ENCODE results near the gene PPP2R1B.
"Not testable (repeated sequence)": the region's sequence is repeated elsewhere in the genome, so short reads cannot be mapped to it uniquely, and the experiment has no call there.

PPP2R1B gene

DNA sequence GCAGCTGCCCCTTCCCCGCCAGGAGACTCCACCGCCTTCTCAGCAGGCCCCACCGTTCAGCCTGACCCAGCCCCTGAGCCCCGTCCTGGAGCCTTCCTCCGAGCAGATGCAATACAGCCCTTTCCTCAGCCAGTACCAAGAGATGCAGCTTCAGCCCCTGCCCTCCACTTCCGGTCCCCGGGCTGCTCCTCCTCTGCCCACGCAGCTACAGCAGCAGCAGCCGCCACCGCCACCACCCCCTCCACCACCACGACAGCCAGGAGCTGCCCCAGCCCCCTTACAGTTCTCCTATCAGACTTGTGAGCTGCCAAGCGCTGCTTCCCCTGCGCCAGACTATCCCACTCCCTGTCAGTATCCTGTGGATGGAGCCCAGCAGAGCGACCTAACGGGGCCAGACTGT lies 42.6 kb downstream of the PPP2R1B start:
- no peak for DNase-seq

DNA sequence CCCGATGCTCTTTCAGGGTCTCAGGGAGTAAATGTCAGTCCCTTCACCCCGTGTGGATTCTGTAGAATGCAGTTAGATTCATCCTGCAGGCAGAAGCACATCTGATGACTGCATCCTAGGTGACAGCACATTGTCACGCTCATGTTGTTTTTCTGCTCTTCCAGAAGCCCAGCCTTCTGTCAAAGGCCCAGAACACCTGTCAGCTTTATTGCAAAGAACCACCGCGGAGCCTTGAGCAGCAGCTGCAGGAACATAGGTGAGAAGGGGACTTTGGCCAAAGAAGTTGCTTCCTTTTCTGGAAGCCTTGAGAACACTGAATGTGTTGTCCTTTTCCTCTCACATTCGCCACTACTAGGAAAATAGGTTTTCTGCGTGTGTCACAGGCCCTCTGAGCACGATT lies 43.7 kb downstream of the PPP2R1B start:
- DNase-seq = no peak

DNA sequence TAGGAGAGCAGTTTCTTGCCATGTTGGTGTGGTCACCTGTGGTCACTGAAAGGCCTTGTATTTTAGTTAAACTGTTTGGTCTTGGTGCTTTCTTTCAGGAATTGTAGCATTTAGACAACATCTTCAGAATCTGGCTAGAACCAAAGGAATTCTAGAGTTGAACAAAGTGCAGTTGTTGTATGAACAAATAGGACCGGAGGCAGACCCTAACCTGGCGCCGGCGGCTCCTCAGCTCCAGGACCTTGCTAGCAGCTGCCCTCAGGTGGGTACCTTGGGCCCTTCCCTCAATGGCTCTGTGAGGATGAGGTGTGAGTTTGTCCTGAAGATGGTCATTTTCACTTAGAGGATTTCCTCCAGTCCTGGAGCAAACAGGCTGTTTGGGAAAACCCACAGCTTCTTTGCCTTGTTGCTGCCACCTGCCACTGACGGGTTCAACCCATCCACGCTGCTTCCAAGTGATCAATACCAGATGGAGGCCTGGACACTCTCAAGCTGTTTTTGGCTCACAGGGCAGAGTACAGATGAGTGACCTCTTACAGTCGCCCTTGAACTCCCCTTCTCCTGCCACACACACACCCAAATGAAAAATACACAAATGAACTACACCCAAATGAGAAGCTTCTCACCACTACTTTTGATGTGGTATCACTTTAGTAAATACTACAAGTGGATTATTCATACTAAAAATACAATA lies 45.2 kb downstream of the PPP2R1B start:
- no peak for DNase-seq

- DNase-seq = no peak
These were observed 46.8 kb downstream of the PPP2R1B start for GRCh38 chr11:111719379-111719778.

- DNase-seq = no peak
These were observed 47.3 kb downstream of the PPP2R1B start for GRCh38 chr11:111718859-111719258.

DNA sequence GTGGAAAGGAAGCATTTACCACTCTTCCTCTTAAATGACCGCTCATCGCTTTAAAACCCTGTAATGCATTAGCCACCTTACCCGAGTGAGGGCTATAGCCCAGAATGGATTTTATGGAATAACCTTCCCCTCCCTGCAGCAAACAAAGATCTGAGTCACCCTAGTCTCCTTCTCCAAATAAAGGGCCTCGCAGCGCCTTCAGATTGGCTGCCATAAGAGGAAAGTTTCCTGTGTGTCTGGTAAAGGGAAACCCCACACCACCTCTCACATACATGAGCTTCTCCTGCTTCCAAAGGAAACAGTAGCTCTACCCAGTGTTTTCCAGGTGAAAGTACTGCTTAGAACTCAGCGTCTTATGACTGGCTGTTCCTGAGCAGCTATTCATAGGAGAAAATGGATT lies 47.8 kb downstream of the PPP2R1B start:
- no peak for DNase-seq

GRCh38 chr11:111717660-111718059 lies 48.5 kb downstream of the PPP2R1B start:
- DNase-seq = not testable (repeated sequence)

DNA sequence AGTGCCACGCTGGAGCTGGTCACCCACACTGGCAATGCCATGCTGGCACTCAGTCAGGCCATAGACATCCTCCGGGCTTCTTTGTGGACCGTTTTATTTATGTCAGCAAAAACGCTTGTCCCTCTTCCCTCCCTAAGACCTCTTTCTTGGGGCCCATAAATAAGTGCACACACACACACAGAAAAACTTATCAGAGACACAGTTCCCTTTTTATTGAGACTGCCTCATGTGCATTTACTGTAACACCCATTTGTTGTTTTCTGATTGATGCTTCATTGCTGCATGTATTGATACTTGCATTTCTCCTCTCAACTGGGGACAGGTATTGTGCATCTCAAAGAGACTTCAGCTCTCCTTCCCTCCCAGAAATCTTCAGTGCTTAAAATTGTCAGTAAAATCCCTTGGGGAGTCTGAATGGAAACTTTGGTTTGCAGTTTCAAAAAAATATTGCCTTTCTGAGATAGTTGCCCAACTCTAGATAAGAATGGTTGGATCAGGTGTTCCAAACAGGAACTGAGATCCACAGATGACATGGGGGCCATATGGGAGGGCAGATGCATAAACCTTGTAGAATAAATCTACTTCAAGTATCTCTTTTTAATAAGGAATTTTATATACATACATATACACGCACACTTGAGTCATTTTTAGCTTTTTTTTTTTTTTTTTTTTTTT lies 50.9 kb downstream of the PPP2R1B start:
- DNase-seq = no peak

GRCh38 chr11:111714522-111714921 lies 51.7 kb downstream of the PPP2R1B start:
- DNase-seq = no peak

- DNase-seq = no peak
These were observed 58.5 kb downstream of the PPP2R1B start for GRCh38 chr11:111707691-111708067.

GRCh38 chr11:111707039-111707690 lies 59.0 kb downstream of the PPP2R1B start:
- no peak for DNase-seq

DNA sequence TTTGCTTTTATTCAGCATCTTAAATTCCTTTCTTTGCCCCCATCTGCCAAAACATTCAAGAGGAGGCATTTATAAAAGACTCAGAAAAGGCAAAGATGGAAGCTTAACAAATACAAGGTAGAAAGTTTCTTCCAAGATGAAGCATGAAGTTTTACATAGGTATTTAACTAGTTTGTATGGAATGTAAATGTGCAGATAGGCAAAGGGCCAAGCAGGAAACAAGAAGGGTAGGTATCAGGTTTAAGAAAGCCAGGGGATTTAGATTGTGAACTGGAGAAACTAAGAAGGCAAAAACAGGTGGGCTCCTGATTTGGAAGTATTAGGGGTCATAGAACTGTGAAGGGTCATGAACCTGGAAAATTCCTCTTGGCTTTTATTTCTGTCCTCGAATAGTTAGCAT lies 62.6 kb downstream of the PPP2R1B start:
- no peak for DNase-seq

- no peak for DNase-seq
These were observed 63.6 kb downstream of the PPP2R1B start for GRCh38 chr11:111702623-111703022.

DNA sequence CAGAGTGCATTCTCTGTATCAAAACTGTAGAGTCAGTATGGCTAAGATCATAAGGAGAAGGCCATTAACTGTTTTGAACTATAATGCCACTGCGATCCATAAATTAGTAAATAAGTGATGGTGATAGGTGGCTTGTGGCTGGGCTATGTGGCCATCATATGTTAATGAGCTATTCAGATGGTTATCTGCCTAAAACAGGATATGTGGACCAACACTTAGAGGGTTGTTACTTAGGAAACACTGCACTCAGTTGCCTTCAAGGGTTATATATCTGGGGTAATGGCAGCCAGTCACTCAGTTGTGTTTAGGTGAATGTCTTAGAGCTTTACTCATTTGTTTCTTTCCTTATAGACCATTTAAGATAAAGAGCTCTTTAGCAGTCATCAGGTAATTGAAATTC lies 66.0 kb downstream of the PPP2R1B start:
- DNase-seq = no peak

DNA sequence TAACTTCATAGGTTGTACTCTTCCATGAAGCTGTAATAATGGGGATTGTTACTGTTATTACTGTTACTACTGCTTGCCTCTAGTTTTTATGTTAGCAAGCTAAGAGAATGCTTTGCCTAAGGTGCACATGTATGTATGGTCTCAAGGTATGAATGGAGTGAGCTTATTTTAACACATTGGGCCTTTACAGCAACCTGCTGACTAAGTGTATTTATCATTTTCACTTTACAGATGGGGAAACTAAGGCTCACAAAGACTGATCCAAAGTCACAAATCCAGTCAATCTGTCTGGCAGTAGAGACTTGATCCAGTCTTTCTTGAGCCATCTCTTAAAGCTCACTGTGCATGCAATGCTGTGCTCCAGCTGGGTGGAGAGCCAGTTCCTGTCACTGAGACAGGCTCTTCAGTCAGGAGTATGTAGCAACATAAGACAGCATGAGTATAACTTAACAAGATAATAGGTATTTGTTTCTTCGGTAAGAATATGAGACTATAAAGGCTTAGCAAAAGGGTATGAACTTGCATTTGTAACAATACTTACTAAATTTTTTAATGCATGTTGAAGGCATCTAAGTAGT lies 66.5 kb downstream of the PPP2R1B start:
- DNase-seq = no peak

DNA sequence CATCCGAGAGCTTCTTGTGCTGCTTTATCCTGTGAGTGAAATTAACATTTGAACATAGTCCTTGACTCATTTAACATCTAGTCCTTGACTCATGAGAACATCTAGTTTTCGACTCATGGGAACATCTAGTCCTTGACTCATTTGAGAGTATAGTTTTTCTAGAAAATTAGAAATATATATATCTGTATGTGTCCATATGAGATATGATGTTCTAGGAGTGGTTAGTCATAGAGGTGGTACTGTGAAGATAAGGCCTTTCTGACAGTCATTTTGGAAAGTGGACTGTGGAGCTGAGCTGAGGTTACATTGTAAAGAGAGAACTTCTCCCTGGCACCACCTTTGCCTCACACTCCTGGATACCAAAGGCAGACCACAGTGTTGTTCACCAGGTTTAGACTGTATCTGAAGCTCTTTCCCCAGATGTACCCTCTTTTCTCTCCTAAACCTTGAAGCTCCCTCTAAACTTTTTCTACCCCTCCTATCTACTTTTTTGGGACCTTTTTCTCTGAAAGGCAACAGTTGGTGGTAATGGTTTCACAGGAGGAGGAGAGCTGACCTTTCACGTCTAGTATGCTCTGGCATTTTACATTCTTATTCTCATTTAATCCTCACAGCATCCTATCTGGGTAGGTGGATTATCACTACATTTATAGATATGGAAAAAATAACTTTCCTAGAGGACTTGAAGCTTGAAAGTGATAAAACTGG lies 67.2 kb downstream of the PPP2R1B start:
- DNase-seq = no peak

- no peak for DNase-seq
These were observed 68.2 kb downstream of the PPP2R1B start for GRCh38 chr11:111697933-111698371.

DNA sequence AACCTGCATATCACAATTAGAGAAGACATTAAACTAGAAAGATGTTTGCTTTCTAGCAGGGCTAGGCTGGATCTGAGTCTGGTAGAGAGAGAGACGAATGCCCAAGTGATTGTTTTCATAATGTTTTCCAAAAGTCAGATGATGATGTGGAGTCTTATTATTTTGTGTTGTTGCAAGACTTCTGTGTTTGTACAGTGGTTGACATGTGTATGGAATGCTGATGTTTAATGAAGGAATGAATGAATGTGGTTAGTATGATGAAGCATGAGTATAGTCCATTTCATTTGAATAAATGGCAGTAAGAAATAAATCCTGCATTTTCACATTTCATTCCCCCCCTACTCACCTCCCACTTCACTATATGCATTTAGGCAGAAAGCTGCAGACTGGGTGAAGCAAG lies 69.6 kb downstream of the PPP2R1B start:
- no peak for DNase-seq

- DNase-seq = no peak
These were observed 71.3 kb downstream of the PPP2R1B start for GRCh38 chr11:111694851-111695250.

- DNase-seq = no peak
These were observed 72.8 kb downstream of the PPP2R1B start for GRCh38 chr11:111693224-111693937.

GRCh38 chr11:111691741-111692140 lies 74.4 kb downstream of the PPP2R1B start:
- DNase-seq = no peak

DNA sequence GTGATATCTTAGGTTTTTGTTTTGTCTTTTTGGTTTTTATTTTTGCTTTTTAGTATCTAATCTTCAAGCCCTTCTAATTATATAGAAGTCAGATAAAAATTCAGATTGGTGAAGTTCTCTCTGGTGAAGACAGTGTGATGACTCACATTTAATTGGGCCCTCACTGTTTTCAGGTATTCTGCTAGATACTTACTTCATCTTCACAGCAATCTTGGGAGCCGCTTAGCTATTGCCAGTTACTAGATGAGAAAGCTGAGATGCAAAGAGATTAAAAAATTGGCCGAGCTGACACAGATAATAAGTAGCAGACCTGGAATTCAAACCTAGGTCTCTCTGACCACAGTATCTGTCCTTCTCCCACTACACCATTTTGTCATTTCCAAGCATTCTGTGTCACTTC lies 75.0 kb downstream of the PPP2R1B start:
- no peak for DNase-seq

- no peak for DNase-seq
These were observed 78.2 kb downstream of the PPP2R1B start for GRCh38 chr11:111688013-111688412.
